ENCODE measurements around the gene PARN. TPM values are rescaled to one million over a fixed set of nuclear protein-coding genes. Genes with fewer than 3 reads are reported as not detected.
"Not testable (repeated sequence)": the region's sequence is repeated elsewhere in the genome, so short reads cannot be mapped to it uniquely, and the experiment has no call there.

Gene PARN
- total and polyA plus RNA-seq, 2 of the 4 experiments (the other 2 are of a cell fraction) = 24.6 to 25.1 TPM

DNA sequence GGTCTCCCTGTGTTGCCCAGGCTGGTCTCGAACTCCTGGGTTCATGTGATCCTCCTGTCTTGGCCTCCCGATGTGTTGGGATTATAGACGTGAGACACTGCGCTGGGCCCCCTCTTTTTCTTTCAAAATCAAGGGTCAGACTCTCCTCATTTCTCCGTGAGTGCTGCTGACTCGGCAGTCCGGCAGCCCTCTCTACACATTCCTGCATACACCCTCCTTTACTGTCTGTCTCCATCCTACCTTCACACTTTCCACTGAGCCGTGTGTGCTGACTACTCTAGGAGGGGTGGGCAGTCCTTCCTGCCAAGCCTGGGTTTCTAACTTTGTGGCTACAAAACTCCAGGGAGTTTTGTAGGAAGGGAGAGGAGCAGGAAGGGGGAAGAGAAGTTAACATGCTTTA is 195.2 kb downstream of the PARN start:
- no peak overlapping the region for H3K4me3 ChIP-seq (ENCODE audit: insufficient read depth, low read depth, low read length)
- H2BK5ac ChIP-seq (ENCODE audit: low read depth, low read length, poor library complexity, severe bottlenecking) = no peak overlapping the region
- no peak overlapping the region for H4K5ac ChIP-seq (ENCODE audit: low read depth, low read length)
- intact Hi-C loops (cut with micrococcal nuclease) (no loop called here), in situ Hi-C loops (cut with MboI; ENCODE audit: low sequenced_read_pairs) (no loop called here), dilution Hi-C loops (cut with HindIII; ENCODE audit: low sequenced_read_pairs, unreplicated experiment) (no loop called here)
- no peak for DNase-seq
- no peaks in the 10 kb centered on the region for H3K4me1 ChIP-seq (ENCODE audit: control insufficient read depth, insufficient read depth, low read length)
- ChIA-PET CTCF (no interaction called here), POLR2A (ENCODE audit: unreplicated experiment) (no interaction called here)
- no peak overlapping the region for H3K23ac ChIP-seq (ENCODE audit: low read depth, low read length)
- H3K9ac ChIP-seq (ENCODE audit: low read depth, low read length) = no peak overlapping the region
- no peaks in the 10 kb centered on the region for H3K9me3 ChIP-seq (ENCODE audit: control insufficient read depth, insufficient read depth, low read length)
- no peak overlapping the region for H3K4ac ChIP-seq (ENCODE audit: low read depth, low read length)
- no TSS peak for BruUV-seq (replicated peaks)
- H3K4me2 ChIP-seq (ENCODE audit: low read depth, low read length) = no peak overlapping the region
- ATAC-seq (ENCODE audit: low read depth) = no peak
- no CpG with 5 or more reads among the region's 8 CpGs for WGBS, 2 experiments (ENCODE audit: extremely low coverage in 2 of 2, insufficient read length in 1 of 2)
- peak overlapping the region; percentile 33 for H2AFZ ChIP-seq (replicated peaks; ENCODE audit: low read length, poor library complexity)
- H2BK15ac ChIP-seq (ENCODE audit: low read depth, low read length) = no peak overlapping the region
- H2BK120ac ChIP-seq (ENCODE audit: low read depth, low read length) = no peak overlapping the region
- H4K20me1 ChIP-seq (ENCODE audit: insufficient read depth, low read length) = no peaks in the 10 kb centered on the region
- H3K27me3 ChIP-seq (ENCODE audit: control insufficient read depth, insufficient read depth, low read length) = no peaks in the 10 kb centered on the region
- no peak overlapping the region for H3K18ac ChIP-seq (ENCODE audit: low read depth, low read length)
- H3K36me3 ChIP-seq (ENCODE audit: control insufficient read depth, insufficient read depth, low read length) = peaks cover 4% of the 10 kb centered on the region
- H2AK5ac ChIP-seq (ENCODE audit: low read depth, low read length) = no peak overlapping the region
- no peak overlapping the region for H3K56ac ChIP-seq (ENCODE audit: extremely low read depth, insufficient read depth, low read length)
- 0 out of 4 replicates have a peak, but pooled peaks cover 0 to 3% of the 10 kb centered on the region in 2 experiments for H3K79me1 ChIP-seq (ENCODE audit: low read depth in 1 of 2, low read length in 2 of 2)
- H3K14ac ChIP-seq (replicated peaks; ENCODE audit: low read depth, low read length) = no peak overlapping the region
- H3K27ac ChIP-seq (ENCODE audit: insufficient read depth, low read length) = no peak overlapping the region
- no peak overlapping the region for H2BK20ac ChIP-seq (ENCODE audit: low read depth, low read length)
- H4K91ac ChIP-seq (ENCODE audit: insufficient read depth, low read depth, low read length) = no peak overlapping the region
- H4K8ac ChIP-seq (ENCODE audit: low read depth in 2 of 2, low read length in 2 of 2) = no peak overlapping the region
- TF ChIP-seq MAFK (IDR thresholded peaks at IDR 0.05; ENCODE audit: low read depth, low read length) (peak; percentile 30; the same call in 1 of the 2 replicates), MAZ (IDR thresholded peaks at IDR 0.05; ENCODE audit: borderline replicate concordance, low read depth, low read length) (no peak)
- H2AK9ac ChIP-seq (replicated peaks; ENCODE audit: low read depth, low read length, poor library complexity) = no peak overlapping the region
- no peaks in the 10 kb centered on the region for H3K9me1 ChIP-seq (ENCODE audit: insufficient read depth, low read length)

DNA sequence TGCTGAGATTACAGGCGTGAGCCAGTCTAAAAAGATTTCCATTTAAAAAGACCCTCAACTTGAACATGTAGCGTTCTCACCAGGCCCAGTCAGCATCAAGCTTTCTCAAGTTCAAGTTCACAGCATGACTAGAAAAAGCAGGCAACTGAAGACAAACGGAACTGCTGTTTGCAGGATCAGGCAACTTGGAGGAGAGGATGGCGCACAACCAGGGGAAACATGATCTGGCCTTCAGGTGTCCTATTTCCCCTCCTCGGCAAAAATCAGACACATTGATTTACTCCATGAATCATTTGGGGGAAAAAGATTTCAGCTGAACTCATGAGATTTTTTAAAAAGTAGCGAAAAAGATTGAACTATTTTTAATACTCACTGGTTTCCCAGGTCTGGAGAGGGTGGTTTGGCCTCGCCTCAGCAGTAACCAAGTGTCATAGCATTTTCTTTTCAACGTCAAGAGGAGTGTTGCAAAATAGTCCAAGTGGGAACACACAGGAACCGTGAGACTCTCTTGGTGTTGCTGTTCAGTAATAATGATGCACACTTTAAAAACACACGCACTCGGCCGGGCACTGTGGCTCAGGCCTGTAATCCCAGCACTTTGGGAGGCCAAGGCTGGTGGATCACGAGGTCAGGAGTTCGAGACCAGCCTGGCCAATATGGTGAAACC is 201.0 kb downstream of the PARN start:
- POLR2A ChIA-PET (ENCODE audit: unreplicated experiment); H2BK15ac ChIP-seq (ENCODE audit: low read depth, low read length); H2BK120ac ChIP-seq (ENCODE audit: low read depth, low read length); DNase-seq; CTCF ChIA-PET; H4K91ac ChIP-seq (ENCODE audit: insufficient read depth, low read depth, low read length); H3K36me3 ChIP-seq (ENCODE audit: control insufficient read depth, insufficient read depth, low read length); H3K4me3 ChIP-seq (ENCODE audit: insufficient read depth, low read depth, low read length); H4K5ac ChIP-seq (ENCODE audit: low read depth, low read length); in situ Hi-C loops (cut with MboI; ENCODE audit: low sequenced_read_pairs); H2AFZ ChIP-seq (replicated peaks; ENCODE audit: low read length, poor library complexity); H3K23ac ChIP-seq (ENCODE audit: low read depth, low read length); H2AK5ac ChIP-seq (ENCODE audit: low read depth, low read length); H3K4me2 ChIP-seq (ENCODE audit: low read depth, low read length); H3K9me3 ChIP-seq (ENCODE audit: control insufficient read depth, insufficient read depth, low read length); ATAC-seq (ENCODE audit: low read depth); H3K9me1 ChIP-seq (ENCODE audit: insufficient read depth, low read length); dilution Hi-C loops (cut with HindIII; ENCODE audit: low sequenced_read_pairs, unreplicated experiment); H3K79me1 ChIP-seq (ENCODE audit: low read depth in 1 of 2, low read length in 2 of 2); H4K8ac ChIP-seq (ENCODE audit: low read depth in 2 of 2, low read length in 2 of 2); H3K18ac ChIP-seq (ENCODE audit: low read depth, low read length); H3K4ac ChIP-seq (ENCODE audit: low read depth, low read length); intact Hi-C loops (cut with micrococcal nuclease); H2AK9ac ChIP-seq (replicated peaks; ENCODE audit: low read depth, low read length, poor library complexity); H3K27me3 ChIP-seq (ENCODE audit: control insufficient read depth, insufficient read depth, low read length); H3K27ac ChIP-seq (ENCODE audit: insufficient read depth, low read length); H3K56ac ChIP-seq (ENCODE audit: extremely low read depth, insufficient read depth, low read length); H2BK5ac ChIP-seq (ENCODE audit: low read depth, low read length, poor library complexity, severe bottlenecking); H4K20me1 ChIP-seq (ENCODE audit: insufficient read depth, low read length); H3K9ac ChIP-seq (ENCODE audit: low read depth, low read length); BruUV-seq (replicated peaks); H3K14ac ChIP-seq (replicated peaks; ENCODE audit: low read depth, low read length): not testable (repeated sequence)
- Histone ChIP-seq H2BK20ac (ENCODE audit: low read depth, low read length) (0 out of 2 replicates have a peak overlapping the region, but pooled peaks have one; percentile 10), H3K4me1 (ENCODE audit: control insufficient read depth, insufficient read depth, low read length) (peaks cover 10% of the 10 kb centered on the region)
- 98% methylated on average over 7 of the region's 14 CpGs; no CpG with 5 or more reads in 1 of the 2 experiments for WGBS, 2 experiments (ENCODE audit: extremely low coverage in 2 of 2, insufficient read length in 1 of 2)
